ENCODE results near the gene RGP1. TPM values are rescaled to one million over a fixed set of nuclear protein-coding genes. Genes with fewer than 3 reads are reported as not detected.
A peak's percentile ranks its signal among the peaks of the same experiment; 100 is the strongest.

The RGP1 gene
- total RNA-seq, 1 donor from 2014 or later: 28.9 TPM

GRCh38 chr9:35763181-35763580 is 14.1 kb downstream of the RGP1 start:
- ATAC-seq (no peak), DNase-seq (ENCODE audit: low spot score) (no peak)
- intact Hi-C loops (cut with DNase I): no loop called here

DNA sequence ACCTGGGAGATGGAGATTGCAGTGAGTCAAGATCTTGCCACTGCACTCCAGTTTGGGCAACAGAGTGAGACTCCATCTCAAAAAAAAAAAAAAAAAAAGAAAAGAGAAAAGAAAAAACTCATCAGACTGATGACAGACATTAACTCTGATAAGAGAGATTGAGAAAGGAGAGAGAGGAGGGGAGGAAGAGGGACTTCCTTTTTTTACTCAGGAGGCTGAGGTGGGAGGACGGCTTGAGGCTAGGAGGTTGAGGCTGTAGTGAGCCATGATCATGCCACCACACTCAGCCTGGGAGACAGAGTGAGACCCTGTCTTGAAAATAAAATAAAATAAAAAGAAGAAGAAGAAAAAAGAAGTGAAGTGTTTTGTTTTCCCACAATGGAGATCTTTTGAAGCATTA is 14.7 kb downstream of the RGP1 start:
- intact Hi-C loops (cut with DNase I): no loop called here
- DNase-seq (ENCODE audit: low spot score) (no peak), ATAC-seq (no peak)

DNA sequence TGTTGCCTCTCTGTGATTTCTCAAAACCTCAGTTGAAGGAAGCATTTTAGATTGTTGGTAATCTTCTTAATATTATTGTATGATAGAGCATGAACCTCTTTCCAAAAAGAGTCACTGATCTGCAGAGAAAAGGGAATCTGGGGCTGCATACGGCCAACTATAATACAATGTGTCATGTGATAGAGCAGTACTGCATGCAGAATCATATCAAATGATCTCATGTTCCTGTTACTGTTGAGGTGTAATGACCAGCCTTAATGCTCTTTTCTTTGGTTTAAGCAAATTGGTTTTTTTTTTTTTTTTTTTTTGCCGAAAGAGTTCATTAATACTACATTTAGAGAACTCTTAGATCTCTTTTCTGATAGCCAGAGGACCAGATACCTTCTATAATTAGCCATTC is 17.9 kb downstream of the RGP1 start:
- intact Hi-C loops (cut with DNase I): no loop called here

GRCh38 chr9:35767458-35767857 is 18.4 kb downstream of the RGP1 start:
- intact Hi-C loops (cut with DNase I): no loop called here
- DNase-seq (ENCODE audit: low spot score) (no peak), ATAC-seq (no peak)

More for the DNA sequence above, 17.9 kb downstream of the RGP1 start:
- ATAC-seq (no peak), DNase-seq (ENCODE audit: low spot score) (no peak)

GRCh38 chr9:35769763-35770162 is 20.7 kb downstream of the RGP1 start:
- no peak for ATAC-seq
- no peak for DNase-seq (ENCODE audit: low spot score)
- intact Hi-C loops (cut with DNase I): no loop called here

- peak; percentile 88 for ATAC-seq
- DNase-seq (ENCODE audit: low spot score): no peak
- intact Hi-C loops (cut with DNase I): no loop called here
These were observed 22.0 kb downstream of the RGP1 start for GRCh38 chr9:35771075-35771433.

- intact Hi-C loops (cut with DNase I): no loop called here
- DNase-seq (ENCODE audit: low spot score) (no peak), ATAC-seq (peak; percentile 67)
These were observed 22.4 kb downstream of the RGP1 start for GRCh38 chr9:35771534-35771933.

DNA sequence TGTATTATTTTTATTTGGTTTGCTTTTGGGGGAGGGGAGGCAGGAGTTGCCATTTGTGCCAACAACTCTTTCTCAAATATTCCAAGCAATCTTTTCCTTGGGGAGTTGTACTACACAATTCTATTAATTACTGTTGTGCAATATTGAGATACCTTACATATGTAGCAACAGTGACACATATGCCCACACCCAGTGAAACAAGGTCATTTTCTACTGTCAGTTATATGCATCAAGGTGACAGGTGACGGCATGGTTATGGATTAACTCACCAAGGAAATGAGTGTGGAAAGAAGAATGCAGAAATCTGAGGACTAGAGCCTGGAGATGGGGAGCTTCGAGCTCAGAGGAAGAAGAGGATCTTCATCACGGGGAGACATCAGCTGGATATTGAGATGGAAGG is 22.9 kb downstream of the RGP1 start:
- intact Hi-C loops (cut with DNase I): no loop called here
- ATAC-seq (peak; percentile 11), DNase-seq (ENCODE audit: low spot score) (no peak)

DNA sequence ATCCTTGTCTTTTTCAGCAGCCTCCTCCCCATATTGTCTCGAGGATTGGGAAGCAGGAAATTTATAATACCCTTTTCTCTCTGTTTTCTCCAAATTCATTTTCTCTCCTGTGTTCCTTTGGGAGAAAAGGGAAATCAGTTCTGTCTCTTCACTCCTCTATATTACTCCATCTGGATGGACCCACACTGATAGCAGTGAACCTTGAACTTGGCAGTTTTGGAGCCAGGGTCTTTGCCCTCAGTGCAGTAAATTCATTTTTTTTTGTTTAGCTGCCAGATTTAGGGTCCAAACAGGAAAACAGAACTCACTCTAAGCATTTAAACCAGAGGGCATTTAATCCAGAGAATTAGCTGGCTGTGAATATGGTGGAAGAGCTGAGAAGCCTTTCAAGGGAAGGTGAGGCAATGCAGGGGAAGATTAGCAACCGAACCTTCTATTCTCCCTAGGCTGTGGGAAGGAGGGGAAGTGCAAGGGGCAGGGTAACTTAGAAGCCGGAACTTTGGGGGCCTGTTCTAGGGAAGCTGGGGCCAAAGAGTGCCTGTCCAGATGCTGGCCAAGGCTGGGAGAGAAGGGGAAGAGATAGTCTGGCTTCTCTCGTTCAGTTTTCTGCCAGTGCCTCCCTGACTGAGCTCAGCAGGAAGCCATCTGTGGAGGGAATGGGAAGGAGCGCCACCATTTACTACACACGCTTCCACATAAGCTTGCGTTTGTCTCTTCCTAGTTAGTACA is 26.0 kb downstream of the RGP1 start:
- ATAC-seq (peak; percentile 64), DNase-seq (ENCODE audit: low spot score) (no peak)
- intact Hi-C loops (cut with DNase I): no loop called here

DNA sequence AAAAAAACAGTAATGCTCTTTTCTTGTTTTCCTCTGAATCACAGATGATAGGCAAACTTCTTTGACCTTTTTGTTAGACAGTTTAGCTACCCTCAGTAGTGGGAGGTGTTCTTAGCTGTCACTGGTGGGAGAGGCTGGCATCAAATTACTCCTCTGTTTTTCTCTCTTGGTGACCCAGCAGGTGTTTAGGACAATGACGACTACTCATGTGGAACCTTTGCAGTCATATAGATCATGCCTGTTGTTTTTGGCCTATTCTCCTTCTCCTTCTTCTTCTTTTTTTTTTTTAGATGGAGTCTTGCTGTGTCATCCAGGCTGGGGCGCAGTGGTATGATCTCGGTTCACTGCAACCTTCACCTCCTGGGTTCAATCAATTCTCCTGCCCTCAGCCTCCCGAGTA is 26.9 kb downstream of the RGP1 start:
- DNase-seq (ENCODE audit: low spot score) (no peak), ATAC-seq (no peak)
- intact Hi-C loops (cut with DNase I): no loop called here

GRCh38 chr9:35778496-35778895 is 29.4 kb downstream of the RGP1 start:
- ATAC-seq: no peak
- intact Hi-C loops (cut with DNase I): no loop called here
- no peak for DNase-seq (ENCODE audit: low spot score)

GRCh38 chr9:35781066-35781465 is 32.0 kb downstream of the RGP1 start:
- DNase-seq (ENCODE audit: low spot score): no peak
- ATAC-seq: no peak
- intact Hi-C loops (cut with DNase I): no loop called here

DNA sequence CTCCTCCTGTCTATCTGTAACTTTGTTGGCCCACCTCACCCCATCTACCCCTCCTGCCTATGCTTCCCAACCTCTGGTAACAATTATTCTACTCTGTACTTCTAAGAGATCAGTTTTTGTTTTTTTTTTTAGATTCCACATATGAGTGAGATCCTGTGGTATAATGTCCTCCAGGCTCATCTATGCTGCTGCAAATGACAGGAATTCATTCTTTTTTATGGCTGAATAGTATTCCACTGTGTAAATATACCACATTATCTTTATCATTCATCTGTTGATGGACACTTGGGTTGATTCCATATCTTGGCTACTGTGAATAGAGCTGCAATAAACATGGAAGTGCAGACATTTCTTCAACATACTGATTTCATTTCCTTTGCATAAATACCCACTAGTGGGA is 34.3 kb downstream of the RGP1 start:
- ATAC-seq (no peak), DNase-seq (ENCODE audit: low spot score) (no peak)
- intact Hi-C loops (cut with DNase I): no loop called here

- ATAC-seq (no peak), DNase-seq (ENCODE audit: low spot score) (no peak)
- intact Hi-C loops (cut with DNase I): no loop called here
These were observed 40.5 kb downstream of the RGP1 start for GRCh38 chr9:35789541-35789940.

- ATAC-seq: no peak
These were observed 40.9 kb downstream of the RGP1 start for GRCh38 chr9:35790025-35790384.

DNA sequence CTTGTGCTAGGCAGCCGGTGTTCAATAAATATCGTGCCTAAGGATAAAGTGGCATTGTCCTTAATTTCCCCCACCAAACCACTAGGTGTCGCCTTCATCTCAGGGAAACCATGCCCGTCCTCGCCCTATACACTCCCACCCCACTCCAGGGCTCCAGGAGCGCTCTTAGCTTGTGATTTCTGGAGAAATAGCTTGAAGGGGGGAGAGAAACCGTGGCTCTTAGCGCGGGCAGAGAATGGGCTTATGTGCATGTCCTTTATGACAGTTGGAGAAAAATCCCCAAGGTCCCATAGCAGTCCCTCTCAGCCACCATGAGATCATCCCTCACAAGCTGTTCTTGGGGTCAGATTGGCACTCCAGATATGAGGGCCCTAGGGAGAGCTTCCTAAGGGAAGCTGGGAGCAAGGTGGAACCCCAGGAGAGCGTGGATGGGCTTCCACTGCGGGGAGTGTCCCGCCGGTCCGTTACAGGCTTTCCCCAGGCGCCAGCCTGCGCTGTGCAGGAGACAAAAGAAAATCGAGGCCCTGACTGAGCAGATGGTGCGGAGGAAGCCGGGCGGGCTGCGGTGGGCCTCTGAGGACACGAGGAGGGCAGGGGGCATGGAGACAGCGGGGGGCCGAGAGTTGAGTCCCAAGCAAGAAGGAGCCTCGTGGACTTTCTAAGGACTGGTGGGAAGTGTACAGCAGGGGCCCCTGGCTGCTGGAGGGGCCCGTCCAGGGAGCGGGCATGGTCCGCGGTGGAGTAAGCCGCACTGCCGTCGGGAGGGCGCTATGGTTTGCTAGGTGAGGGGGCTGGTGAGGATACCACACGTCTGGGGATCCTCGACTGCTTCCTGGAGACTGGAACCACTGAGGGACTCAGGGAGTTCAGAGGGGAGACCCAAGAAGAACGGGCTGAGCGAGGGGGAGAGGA is 41.6 kb downstream of the RGP1 start:
- peak; percentile 82 for DNase-seq (ENCODE audit: low spot score)

More at GRCh38 chr9:35790025-35790384, 40.9 kb downstream of the RGP1 start:
- no peak for DNase-seq (ENCODE audit: low spot score)
- intact Hi-C loops (cut with DNase I): loop anchor here (5.0 kb wide), 1 partner anchor 92 kb away; no protein-coding TSS in a partner anchor

DNA sequence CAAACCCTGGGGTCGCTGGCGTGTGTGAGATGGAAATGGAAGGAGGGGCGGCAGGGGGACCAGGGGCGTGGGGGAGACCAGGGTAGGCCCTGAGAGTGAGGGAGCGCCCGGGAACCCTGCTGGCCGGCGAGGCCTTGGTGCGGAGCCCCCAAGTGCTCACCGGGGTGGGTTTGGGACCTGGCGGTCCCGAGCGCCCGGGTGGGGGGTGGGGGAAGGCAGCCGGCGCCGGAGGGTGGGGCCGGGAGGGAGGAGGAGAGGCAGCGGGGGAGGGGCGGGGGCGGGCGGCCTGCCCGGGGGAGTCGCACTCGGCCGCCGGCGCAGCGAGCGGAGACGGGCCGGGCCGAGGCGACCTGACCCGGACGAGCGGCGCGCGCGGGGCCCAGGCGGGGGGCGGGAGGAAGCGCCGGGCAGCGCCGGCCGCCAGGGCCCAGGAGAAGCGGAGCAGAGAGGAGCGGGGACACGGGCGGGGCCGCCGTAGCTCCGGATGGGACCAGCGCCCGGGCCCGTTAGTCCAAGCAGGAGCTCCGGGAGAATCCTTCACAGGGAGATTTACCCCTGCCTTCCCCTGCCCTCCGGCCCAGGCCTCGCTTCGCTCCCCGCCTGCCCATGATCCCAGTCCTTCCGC is 42.3 kb downstream of the RGP1 start, which contains the start of gene NPR2:
Gene NPR2 (plus strand): TSS at position 295 of the 625 bp plus-strand sequence. CDS start 818 bp downstream, outside the sequence.
- DNase-seq (ENCODE audit: low spot score): peak; percentile 67
- ATAC-seq: peak; percentile 45
- intact Hi-C loops (cut with DNase I): loop anchor here (5.0 kb wide), 1 partner anchor 91 kb away; no protein-coding TSS in a partner anchor

More for the DNA sequence above, 41.6 kb downstream of the RGP1 start:
- peak; percentile 93 for ATAC-seq
- intact Hi-C loops (cut with DNase I): loop anchor here (5.0 kb wide), 1 partner anchor 92 kb away; no protein-coding TSS in a partner anchor

DNA sequence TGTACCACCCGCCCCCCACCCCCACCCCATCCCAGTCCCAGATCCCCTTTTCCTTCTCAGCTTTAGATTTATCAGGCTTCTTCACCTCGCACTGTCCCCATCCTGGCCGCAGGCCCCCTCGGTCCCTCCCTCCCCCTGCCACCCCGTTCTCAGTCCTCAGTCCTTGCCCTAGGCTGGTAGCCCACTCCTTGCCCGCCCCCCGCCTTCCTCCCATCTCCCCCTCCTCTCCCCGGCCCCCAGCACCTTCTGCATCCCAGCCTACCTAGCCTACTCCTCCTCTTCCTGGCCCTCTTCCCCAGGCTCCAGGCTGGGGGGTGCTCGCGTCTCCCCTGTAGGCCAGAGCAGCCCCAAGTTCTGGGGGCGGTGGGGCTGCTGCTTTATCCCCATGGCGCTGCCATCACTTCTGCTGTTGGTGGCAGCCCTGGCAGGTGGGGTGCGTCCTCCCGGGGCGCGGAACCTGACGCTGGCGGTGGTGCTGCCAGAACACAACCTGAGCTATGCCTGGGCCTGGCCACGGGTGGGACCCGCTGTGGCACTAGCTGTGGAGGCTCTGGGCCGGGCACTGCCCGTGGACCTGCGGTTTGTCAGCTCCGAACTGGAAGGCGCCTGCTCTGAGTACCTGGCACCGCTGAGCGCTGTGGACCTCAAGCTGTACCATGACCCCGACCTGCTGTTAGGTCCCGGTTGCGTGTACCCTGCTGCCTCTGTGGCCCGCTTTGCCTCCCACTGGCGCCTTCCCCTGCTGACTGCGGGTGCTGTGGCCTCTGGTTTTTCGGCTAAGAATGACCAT is 43.1 kb downstream of the RGP1 start:
- intact Hi-C loops (cut with DNase I): loop anchor here (5.0 kb wide), 1 partner anchor 90 kb away; no protein-coding TSS in a partner anchor
- peak; percentile 67 for DNase-seq (ENCODE audit: low spot score)
- no peak for ATAC-seq

- ATAC-seq: no peak
- no peak for DNase-seq (ENCODE audit: low spot score)
- intact Hi-C loops (cut with DNase I): loop anchor here (5.0 kb wide), 1 partner anchor 89 kb away; no protein-coding TSS in a partner anchor
These were observed 43.7 kb downstream of the RGP1 start for GRCh38 chr9:35792826-35793225.
